HG03039 (cell line): ENCODE results near the gene ING2.

Experiments
- ATAC-seq: cut with Tn5 transposase; IDR thresholded peaks from one replicate; pipeline ENCODE4 v1.9.1; 2021; ENCODE audit warnings: mild to moderate bottlenecking, moderate library complexity; ENCODE audit not compliant: unreplicated experiment

The ING2 gene

DNA sequence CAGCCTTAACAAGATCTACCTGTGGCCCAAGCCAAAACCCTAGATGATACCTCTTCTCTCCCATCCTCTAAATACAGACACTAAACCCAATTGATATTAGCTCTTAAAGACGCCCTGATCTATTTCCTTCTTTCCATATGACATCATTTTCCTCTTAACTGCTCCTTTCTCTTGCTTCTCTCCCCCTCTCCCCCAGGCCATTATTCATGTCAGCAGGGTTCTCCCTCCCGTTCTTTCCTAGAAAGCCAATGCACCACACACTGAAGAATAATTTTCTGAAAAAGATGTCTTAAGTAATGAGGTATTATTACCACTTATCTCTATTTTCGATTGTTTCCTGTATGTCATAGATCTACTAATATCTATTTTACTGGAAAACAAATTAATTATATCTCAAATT, 9.7 kb upstream of the ING2 start:
- no peak for ATAC-seq

DNA sequence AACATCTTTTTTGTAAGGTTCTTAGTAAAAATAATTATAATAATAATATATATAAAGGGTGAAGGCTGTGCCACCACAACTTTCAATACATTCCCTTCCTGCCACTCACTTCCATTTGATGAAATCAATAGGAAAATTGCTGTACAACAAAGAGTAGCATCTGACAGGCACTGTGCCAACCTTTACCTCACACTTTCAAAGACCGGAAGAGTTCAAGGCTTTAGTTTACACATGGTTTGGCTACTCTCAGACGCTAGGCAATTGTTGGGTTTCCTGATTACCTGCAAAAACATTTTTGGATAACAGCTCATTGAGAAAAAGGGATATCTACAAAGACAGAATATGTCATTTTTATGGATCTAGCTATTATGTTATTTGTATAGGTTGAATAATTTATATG, 5.5 kb upstream of the ING2 start:
- no peak for ATAC-seq

DNA sequence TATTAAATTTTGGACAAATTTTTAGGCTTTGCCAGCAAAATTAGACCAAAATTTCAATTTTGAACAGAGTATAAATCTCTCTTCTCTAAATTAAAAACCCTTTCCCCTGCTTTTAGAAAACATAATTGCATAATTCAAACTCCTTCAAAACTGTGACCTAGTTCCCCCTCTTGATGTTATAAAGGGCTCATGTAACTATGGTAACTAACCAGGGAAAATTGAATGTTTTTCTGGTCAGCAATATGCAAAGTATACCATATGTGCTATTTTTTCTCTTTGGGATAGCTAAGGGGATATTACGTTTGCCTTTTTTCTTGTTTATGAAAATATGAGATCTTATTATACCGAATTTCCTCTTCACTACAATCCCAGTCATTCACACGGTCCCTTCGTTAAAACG, 5.1 kb upstream of the ING2 start:
- ATAC-seq: no peak

DNA sequence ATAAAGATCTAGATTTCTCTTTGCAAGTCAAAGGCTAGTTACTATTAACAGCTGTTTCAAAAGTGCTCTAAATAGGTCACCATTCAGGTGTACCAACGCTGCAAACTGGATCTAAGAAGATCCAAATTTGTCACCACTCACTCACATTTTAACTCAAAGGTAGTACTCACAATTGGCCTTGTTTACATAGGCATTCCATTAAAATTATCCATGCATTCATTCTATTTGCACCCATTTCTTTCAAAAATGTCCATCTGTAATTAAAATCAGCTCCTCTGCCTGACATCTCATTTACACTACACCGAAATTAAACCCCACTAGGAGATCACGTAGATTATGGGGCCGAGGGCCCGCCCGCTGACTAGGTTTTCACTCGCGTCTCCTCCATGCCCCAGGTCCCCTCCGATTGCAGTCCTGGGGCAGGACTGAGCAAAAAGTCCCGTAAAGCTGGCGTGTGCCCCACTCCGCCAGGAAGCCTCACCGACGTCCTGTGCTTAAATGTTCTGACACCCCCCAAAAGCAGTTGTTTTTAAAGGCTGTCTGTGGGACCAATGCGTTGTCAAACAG, 1.3 kb upstream of the ING2 start:
- ATAC-seq: peak; percentile 1

- ATAC-seq: peak; percentile 63
These were observed 561 bp upstream of the ING2 start for GRCh38 chr4:183504064-183504929.

- peak; percentile 41 for ATAC-seq
These were observed 942 bp downstream of the ING2 start for GRCh38 chr4:183505611-183506388.

GRCh38 chr4:183506389-183506735, 1.5 kb downstream of the ING2 start:
- ATAC-seq: no peak

- no peak for ATAC-seq
These were observed 3.3 kb downstream of the ING2 start for GRCh38 chr4:183507925-183508696.

DNA sequence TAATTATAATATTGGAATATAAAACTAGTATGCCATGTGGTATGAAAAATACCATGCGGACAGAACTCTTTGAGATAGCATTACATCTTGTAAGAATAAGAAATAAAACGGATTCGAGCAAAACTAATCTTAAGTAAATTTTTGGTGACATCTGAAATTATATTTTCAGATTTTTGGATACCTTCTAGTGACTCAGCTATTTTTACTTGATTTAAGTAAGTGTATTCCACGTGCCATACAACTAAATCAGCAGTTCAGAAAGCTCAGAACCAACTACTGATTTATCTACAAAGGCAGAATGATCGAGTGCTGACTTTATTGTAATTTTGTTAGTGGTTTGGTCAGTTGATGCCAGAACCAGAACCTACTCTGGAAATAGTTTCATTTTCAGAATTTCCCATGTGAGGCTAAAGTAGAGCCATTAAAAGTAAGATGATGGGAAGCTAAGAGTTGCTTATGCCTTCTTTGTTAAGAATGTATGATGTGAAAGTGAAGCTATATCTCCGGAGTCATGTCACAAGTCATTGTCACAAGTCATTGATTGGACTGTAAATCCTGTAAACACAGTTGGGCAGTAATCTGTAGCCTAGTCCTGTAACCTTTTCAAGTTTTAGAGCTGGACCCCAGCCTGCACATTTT, 4.0 kb downstream of the ING2 start:
- ATAC-seq: no peak

DNA sequence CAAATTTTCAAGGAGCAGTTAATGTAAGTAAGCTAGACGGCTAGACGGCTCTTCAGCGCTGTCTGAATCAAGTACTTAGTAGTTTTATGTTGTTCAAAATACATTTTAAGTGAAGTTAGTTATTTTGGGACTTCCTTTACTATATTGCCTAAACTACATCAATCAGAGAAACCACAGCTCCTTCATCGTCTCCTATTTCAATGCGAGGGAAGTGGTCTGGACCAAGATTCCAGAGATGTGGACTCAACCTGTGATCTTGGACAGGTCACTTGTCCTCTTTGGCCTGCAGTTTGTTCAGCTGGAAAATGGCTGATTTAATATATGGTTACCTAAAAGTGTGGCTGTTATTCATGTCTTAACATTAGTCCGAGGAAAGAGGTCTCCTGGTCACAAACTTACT, 10.6 kb downstream of the ING2 start:
- ATAC-seq: no peak

DNA sequence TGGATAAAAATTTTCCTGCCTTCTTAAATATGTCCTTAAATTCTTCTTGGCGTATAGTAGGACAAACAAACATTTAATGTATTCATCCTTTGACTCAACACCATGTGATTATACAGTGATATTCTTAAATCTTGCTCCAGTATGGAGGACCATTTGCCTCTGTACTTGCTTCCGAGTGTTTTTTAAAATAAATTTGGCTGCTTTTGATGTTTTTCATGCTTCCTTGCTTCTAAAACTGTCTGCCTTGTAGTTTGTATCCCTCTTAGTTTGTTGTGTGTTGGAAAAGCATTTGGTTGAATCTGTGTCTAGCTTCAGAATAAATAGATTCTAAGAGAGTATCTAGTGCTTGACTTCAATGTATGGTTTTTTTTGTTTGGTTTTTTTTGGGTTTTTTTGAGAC, 12.3 kb downstream of the ING2 start:
- ATAC-seq: no peak

DNA sequence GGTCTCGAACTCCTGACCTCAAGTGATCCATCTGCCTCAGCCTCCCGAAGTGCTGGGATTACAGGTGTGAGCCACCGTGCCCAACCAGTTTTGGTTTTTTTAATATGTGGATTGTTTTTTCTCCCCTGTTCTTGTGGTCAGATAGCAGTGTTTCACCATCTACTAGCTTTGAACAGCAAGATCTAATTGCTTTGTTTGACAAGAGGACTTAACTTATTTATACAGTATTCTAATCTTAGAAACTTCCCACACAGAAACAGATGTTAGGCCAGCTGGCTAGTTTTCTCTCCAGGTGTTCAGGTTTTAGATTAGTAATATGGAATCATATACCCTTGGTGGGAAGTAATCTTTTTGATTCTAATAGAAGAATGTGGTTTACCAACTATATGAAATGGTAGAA, 12.9 kb downstream of the ING2 start:
- ATAC-seq: no peak

- no peak for ATAC-seq
These were observed 18.0 kb downstream of the ING2 start for GRCh38 chr4:183522821-183523220.

- ATAC-seq: no peak
These were observed 22.5 kb downstream of the ING2 start for GRCh38 chr4:183527326-183527725.

DNA sequence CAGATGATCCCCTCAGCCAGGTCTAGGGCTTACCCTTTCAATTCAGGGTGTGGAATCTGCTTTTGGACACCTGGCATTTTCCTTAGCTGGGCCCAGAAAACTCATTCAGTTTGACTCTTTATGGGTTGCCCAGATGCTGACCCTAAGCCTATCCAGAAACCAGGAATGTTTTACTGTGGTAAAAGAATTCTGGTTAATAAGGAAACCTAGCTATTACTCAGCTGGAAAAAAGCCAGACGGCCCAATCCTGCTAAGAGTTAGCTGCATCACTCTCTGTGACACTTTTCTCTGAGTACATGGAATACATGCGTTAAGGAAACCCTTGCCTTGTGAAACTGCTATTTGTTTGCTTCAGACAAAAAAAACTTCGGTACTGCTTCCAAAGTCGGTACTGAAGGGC, 28.0 kb downstream of the ING2 start:
- no peak for ATAC-seq

- ATAC-seq: no peak
These were observed 28.8 kb downstream of the ING2 start for GRCh38 chr4:183533698-183534097.

- ATAC-seq: no peak
These were observed 35.7 kb downstream of the ING2 start for GRCh38 chr4:183540410-183541009.

GRCh38 chr4:183541010-183541751, 36.3 kb downstream of the ING2 start:
- ATAC-seq: no peak

GRCh38 chr4:183541752-183542040, 36.8 kb downstream of the ING2 start:
- no peak for ATAC-seq

GRCh38 chr4:183543435-183543834, 38.6 kb downstream of the ING2 start:
- no peak for ATAC-seq
